HepG2 (cell line): ENCODE results near the gene CNOT10. TPM values are rescaled to one million over a fixed set of nuclear protein-coding genes. Genes with fewer than 3 reads are reported as not detected.

ENCODE experiments used
- ATAC-seq: fragments of 200-7000 bp; cut with Tn5 transposase; 3 replicates; pipeline ENCODE4 v1.9.1; 2020; ENCODE audit warnings: mild to moderate bottlenecking, moderate library complexity
- BruUV-seq: library from RNA; stranded (reverse); fragments of 400-500 nt; replicated peaks from 2 replicates; lab custom pipeline; 2021; lab: Mats Ljungman, UMichigan
- CTCF ChIA-PET: fragments of 300-600 bp; formaldehyde crosslinking; extraction: SDS; loops from one replicate; lab custom pipeline; 2021; ENCODE audit warnings: low total read pairs, inconsistent platforms, low intra/inter-chr PET ratio; lab: Yijun Ruan, JAX
- POLR2A ChIA-PET: fragments of 350-600 bp; sonication (Branson Sonifier 250); formaldehyde crosslinking; loops from one replicate; lab custom pipeline; 2020; ENCODE audit warnings: antibody characterized with exemption, inconsistent platforms; lab: Yijun Ruan, JAX
- DNase-seq: peaks from one replicate; pipeline ENCODE4 v3.0.0-alpha.2; 2015; ENCODE audit warnings: low spot score
- FAIRE-seq: peaks from 3 replicates; lab custom pipeline; 2011; peaks lifted over from hg19 to GRCh38; lab: Jason Lieb, UNC
- H2AFZ ChIP-seq: one replicate; pipeline ENCODE4 v1.6.1; 2011; ENCODE audit warnings: low read length, inconsistent platforms
- H3K27ac ChIP-seq: fragments of 300-600 bp; 3 replicates; pipeline ENCODE4 v1.8.0; 2011; ENCODE audit warnings: mixed run types, mild to moderate bottlenecking, mixed read lengths, low read length, inconsistent platforms; ENCODE audit not compliant: insufficient read depth; ENCODE audit errors: extremely low read length
- H3K27me3 ChIP-seq, 2 experiments: fragments of 200-600 bp in 1 of 2; 2 replicates in 1 of 2; 3 replicates in 1 of 2; pipeline versions ENCODE4 v1.6.0 to v1.8.0; 2011; ENCODE audit warnings: low read length in 2 of 2, mild to moderate bottlenecking in 2 of 2, moderate library complexity in 2 of 2, inconsistent platforms in 1 of 2; ENCODE audit not compliant: insufficient read depth in 2 of 2, control insufficient read depth in 1 of 2
- H3K36me3 ChIP-seq, 2 experiments: fragments of 200-600 bp in 1 of 2; replicated peaks in 1 of 2; 2 replicates in 1 of 2; 3 replicates in 1 of 2; pipeline versions ENCODE4 v1.5.1 to v1.8.0; 2011; ENCODE audit warnings: low read length in 2 of 2, inconsistent platforms in 1 of 2; ENCODE audit not compliant: insufficient read depth in 2 of 2, control insufficient read depth in 1 of 2
- H3K4me1 ChIP-seq: 2 replicates; pipeline ENCODE4 v1.5.1; 2012; ENCODE audit warnings: low read length, inconsistent platforms; ENCODE audit not compliant: insufficient read depth
- H3K4me2 ChIP-seq: 2 replicates; pipeline ENCODE4 v1.6.0; 2011; ENCODE audit warnings: low read depth, low read length, inconsistent platforms
- H3K4me3 ChIP-seq, 3 experiments: fragments of 200-600 bp in 1 of 3; sonication (generic), shearing (Covaris generic) in 1 of 3; replicated peaks in 1 of 3; 2 replicates each; pipeline ENCODE4 v1.5.1; 2011 to 2016; ENCODE audit warnings: low read length in 3 of 3, inconsistent platforms in 2 of 3, low read depth in 2 of 3, mild to moderate bottlenecking in 2 of 3, control low read depth in 1 of 3, mixed read lengths in 1 of 3; ENCODE audit not compliant: insufficient read depth in 1 of 3
- H3K79me2 ChIP-seq: one replicate; pipeline ENCODE4 v1.6.1; 2011; ENCODE audit warnings: low read length, inconsistent platforms; ENCODE audit not compliant: insufficient read depth
- H3K9ac ChIP-seq: 2 replicates; pipeline ENCODE4 v1.6.0; 2011; ENCODE audit warnings: mild to moderate bottlenecking, low read depth, low read length, inconsistent platforms; ENCODE audit not compliant: insufficient read depth
- H3K9me3 ChIP-seq: 2 replicates; pipeline ENCODE4 v1.5.1; 2012; ENCODE audit warnings: mild to moderate bottlenecking, low read length
- H4K20me1 ChIP-seq: 2 replicates; pipeline ENCODE4 v1.6.0; 2011; ENCODE audit warnings: inconsistent platforms, mild to moderate bottlenecking, low read length, moderate library complexity; ENCODE audit not compliant: insufficient read depth
- ESRRA ChIP-seq: sonication (generic); formaldehyde crosslinking; IDR thresholded peaks from 2 replicates; pipeline ENCODE4 v1.5.1; 2020; ENCODE audit warnings: mild to moderate bottlenecking, low read depth, missing genetic modification reagents
- FOXJ3 ChIP-seq: sonication (generic); formaldehyde crosslinking; IDR thresholded peaks from 2 replicates; pipeline ENCODE4 v1.4.0; 2020; ENCODE audit warnings: missing genetic modification reagents, mild to moderate bottlenecking, borderline replicate concordance
- HCFC1 ChIP-seq: fragments of 150-350 bp; IDR thresholded peaks from 2 replicates; pipeline ENCODE4 v1.6.1; 2014; ENCODE audit warnings: low read depth, low read length
- RARG ChIP-seq: sonication (generic); formaldehyde crosslinking; IDR thresholded peaks from 2 replicates; pipeline ENCODE4 v1.4.0; 2020; ENCODE audit warnings: low read depth, mild to moderate bottlenecking, missing genetic modification reagents
- RBM22 ChIP-seq: fragments of 200-400 bp; formaldehyde crosslinking; optimal IDR thresholded peaks from 2 replicates; pipeline ENCODE3; 2017; ENCODE audit warnings: mild to moderate bottlenecking, low read length, moderate library complexity
- ZNF207 ChIP-seq: fragments of 450-650 bp; IDR thresholded peaks from 2 replicates; pipeline ENCODE4 v1.6.1; 2016; ENCODE audit warnings: antibody characterized with exemption, borderline replicate concordance
- ZNF230 ChIP-seq: sonication (generic); formaldehyde crosslinking; IDR thresholded peaks from 2 replicates; pipeline ENCODE4 v1.4.0; 2020; ENCODE audit warnings: mild to moderate bottlenecking, missing genetic modification reagents
- ZNF605 ChIP-seq: sonication (generic); formaldehyde crosslinking; IDR thresholded peaks from 2 replicates; pipeline ENCODE4 v1.8.0; 2022; ENCODE audit warnings: mild to moderate bottlenecking, missing genetic modification reagents
- ZNF75D ChIP-seq: sonication (generic); formaldehyde crosslinking; IDR thresholded peaks from 2 replicates; pipeline ENCODE4 v1.8.1; 2023; ENCODE audit warnings: missing genetic modification reagents, mild to moderate bottlenecking, borderline replicate concordance
- WGBS: methylation state at CpG from one replicate; pipeline ENCODE4 v1.1.6; 2017; ENCODE audit warnings: low lambda C conversion rate; 5-methylcytosine and 5-hydroxymethylcytosine counted together
- in situ Hi-C: cut with HindIII; loops from 2 replicates; pipeline ENCODE4 v1.10.0; 2017; ENCODE audit warnings: low pct_unique_long_range_greater_than_20kb; ENCODE audit not compliant: extremely low pct_ligation_motif_present
- intact Hi-C: fragments of 100-400 bp; cut with micrococcal nuclease; formaldehyde crosslinking; loops from one replicate; pipeline ENCODE4 v1.10.0; 2022; ENCODE audit not compliant: unreplicated experiment
- polyA plus RNA-seq, 8 experiments: library from polyadenylated mRNA; depleted of rRNA in 3 of 8; stranded (reverse) in 7 of 8; unstranded in 1 of 8; fragments of >200 nt; fragmentation: Illumina TruSeq in 4 of 8; extraction: Trizol in 4 of 8; gene quantifications; 2 replicates each; pipeline versions ENCODE4 v1.2.1 to v1.2.3, GENCODE V29; 2011 to 2016; ENCODE audit warnings: low read depth in 4 of 8, missing spikeins in 1 of 8, mixed read lengths in 1 of 8; ENCODE audit not compliant: insufficient read depth in 1 of 8
- total RNA-seq, 5 experiments: library from RNA; depleted of rRNA; stranded (reverse); fragments of >200 nt; fragmentation: Illumina TruSeq; extraction: Trizol; gene quantifications; 2 replicates each; pipeline ENCODE4 v1.2.3, GENCODE V29; 2016; ENCODE audit warnings: low read depth in 1 of 5
- TF ChIP-seq, protein P1 (sequence below): IDR thresholded peaks from 2 replicates; pipeline ENCODE4 v1.6.1; 2016; ENCODE audit warnings: control low read depth
- TF ChIP-seq, protein P2 (sequence below): sonication (generic); formaldehyde crosslinking; IDR thresholded peaks from 2 replicates; pipeline ENCODE4 v1.5.1; 2020; ENCODE audit warnings: mild to moderate bottlenecking, missing genetic modification reagents, moderate library complexity

The CNOT10 gene
- total and polyA plus RNA-seq, 2 of the 13 experiments (the other 11 are each of a cell fraction or from before 2014, with no cell fraction given): 21.2 to 34.1 TPM

DNA sequence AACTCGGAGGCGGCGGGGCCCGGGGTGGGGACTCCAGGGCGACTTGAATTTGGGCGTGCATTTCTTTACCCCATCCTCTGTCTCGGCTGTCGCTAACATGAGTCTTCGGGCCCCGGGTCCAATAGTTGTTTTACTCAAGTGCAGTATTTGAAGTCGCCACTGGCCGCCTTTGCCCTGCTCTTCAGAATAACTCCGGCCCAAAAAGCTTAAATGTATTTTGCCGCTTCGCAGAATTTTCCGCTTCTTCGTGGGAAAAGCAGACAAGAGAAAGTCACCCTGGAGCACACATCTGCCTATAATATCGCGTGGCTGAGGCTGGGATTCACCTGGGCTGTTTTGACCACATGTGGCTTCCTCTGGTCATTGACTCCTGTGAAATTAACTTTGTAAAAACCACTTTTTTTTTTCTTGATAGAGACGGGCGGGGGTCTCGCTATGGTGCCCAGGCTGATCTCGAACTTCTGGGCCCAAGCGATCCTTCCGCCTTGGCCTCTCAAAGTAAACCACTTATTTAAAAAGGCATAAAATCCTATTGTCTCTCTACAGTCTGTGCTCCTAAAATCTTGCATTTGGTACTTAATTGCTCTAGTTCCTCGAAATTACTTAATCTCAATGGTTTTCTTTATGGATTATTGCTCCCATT lies 676 bp downstream of the CNOT10 start (continued):
- TF ChIP-seq RARG: no peak

DNA sequence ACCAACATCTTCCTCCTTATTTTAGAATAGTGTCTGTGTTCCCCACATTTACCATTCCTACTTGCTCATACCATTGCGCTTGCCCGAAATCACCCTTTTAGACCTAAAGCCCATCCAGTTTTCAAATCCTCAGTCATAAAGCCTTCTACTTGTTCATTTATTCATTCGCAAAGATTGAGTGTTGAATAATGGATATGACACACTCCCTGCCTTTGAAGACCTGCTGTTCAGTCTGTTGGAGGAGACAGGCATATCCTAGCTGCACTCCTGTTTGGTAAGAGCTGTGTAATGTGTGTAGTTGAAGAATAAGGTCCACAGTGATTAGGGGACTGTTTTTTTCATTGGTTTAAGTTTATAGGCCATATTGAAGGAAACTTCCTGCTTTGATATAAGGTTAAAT lies 1.7 kb downstream of the CNOT10 start:
- no TSS peak for BruUV-seq
- Histone ChIP-seq H3K9ac (peak overlapping the region; percentile 74), H3K79me2 (peaks cover 29% of the 10 kb centered on the region), H3K9me3 (no peaks in the 10 kb centered on the region), H3K4me1 (peaks cover 24% of the 10 kb centered on the region), H3K4me2 (peak overlapping the region; percentile 83), H2AFZ (no peak overlapping the region), H4K20me1 (no peaks in the 10 kb centered on the region), H3K27me3 (no peaks in the 10 kb centered on the region), H3K27ac (no peak overlapping the region), H3K4me3 (peak overlapping the region; percentile 72 to 90 (median 80); a peak in 3 of 6 replicates), H3K36me3 (peaks cover 0 to 1% of the 10 kb centered on the region in 2 experiments; a peak in 1 of 5 replicates)
- DNase-seq (no peak), FAIRE-seq (peak; percentile 32), ATAC-seq (no peak)
- in situ Hi-C loops: no loop called here
- TF ChIP-seq ZNF230 (CRISPR knock-in tag): no peak
- TF ChIP-seq ZNF605 (CRISPR knock-in tag): no peak
- no peak for TF ChIP-seq ESRRA (CRISPR knock-in tag)
- intact Hi-C loops: loop anchor here (10.0 kb wide), 1 partner anchor 112 kb away; the partner anchor contains the start of gene DYNC1LI1
- ChIA-PET POLR2A (no interaction called here), CTCF (no interaction called here)
- WGBS: 92% methylated on average over 3 of the region's 3 CpGs

DNA sequence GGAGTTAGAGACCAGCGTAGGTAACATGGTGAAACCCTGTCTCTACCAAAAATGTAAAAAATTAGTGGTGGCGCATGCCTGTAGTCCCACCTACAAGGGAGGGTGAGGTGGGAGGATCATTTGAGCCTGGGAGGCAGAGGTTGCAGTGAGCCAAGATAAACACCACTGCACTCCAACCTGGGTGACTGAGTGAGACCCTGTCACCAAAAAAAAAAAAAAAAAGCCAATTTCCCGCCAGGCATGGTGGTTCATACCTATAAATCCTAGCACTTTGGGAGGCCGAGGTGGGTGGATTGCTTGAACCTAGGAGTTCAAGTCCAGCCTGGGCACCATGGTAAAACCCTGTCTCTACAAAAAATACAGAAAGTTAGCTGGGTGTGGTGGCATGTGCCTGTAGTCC lies 6.9 kb downstream of the CNOT10 start:
- in situ Hi-C loops (no loop called here), intact Hi-C loops (no loop called here)
- DNase-seq (no peak), ATAC-seq (no peak), FAIRE-seq (no peak)
- peaks cover 0 to 1% of the 10 kb centered on the region in 2 experiments; a peak in 2 of 5 replicates for H3K36me3 ChIP-seq
- POLR2A ChIA-PET: no interaction called here
- H4K20me1 ChIP-seq: no peaks in the 10 kb centered on the region
- no peaks in the 10 kb centered on the region for H3K9me3 ChIP-seq
- CTCF ChIA-PET: no interaction called here
- H2AFZ ChIP-seq: no peak overlapping the region
- H3K27ac ChIP-seq: no peak overlapping the region
- BruUV-seq: no TSS peak
- no peak overlapping the region for H3K4me3 ChIP-seq
- peaks cover 37% of the 10 kb centered on the region for H3K79me2 ChIP-seq
- H3K4me1 ChIP-seq: peaks cover 14% of the 10 kb centered on the region
- WGBS: 96% methylated on average over 4 of the region's 4 CpGs
- H3K27me3 ChIP-seq: no peaks in the 10 kb centered on the region
- no peak overlapping the region for H3K4me2 ChIP-seq
- TF ChIP-seq ZNF207 (no peak), FOXJ3 (CRISPR knock-in tag) (no peak), ZNF75D (CRISPR knock-in tag) (no peak), RBM22 (no peak), HCFC1 (no peak)
- TF ChIP-seq, protein P1, sequence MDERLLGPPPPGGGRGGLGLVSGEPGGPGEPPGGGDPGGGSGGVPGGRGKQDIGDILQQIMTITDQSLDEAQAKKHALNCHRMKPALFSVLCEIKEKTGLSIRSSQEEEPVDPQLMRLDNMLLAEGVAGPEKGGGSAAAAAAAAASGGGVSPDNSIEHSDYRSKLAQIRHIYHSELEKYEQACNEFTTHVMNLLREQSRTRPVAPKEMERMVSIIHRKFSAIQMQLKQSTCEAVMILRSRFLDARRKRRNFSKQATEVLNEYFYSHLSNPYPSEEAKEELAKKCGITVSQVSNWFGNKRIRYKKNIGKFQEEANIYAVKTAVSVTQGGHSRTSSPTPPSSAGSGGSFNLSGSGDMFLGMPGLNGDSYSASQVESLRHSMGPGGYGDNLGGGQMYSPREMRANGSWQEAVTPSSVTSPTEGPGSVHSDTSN (CRISPR knock-in tag): no peak
- TF ChIP-seq, protein P2, sequence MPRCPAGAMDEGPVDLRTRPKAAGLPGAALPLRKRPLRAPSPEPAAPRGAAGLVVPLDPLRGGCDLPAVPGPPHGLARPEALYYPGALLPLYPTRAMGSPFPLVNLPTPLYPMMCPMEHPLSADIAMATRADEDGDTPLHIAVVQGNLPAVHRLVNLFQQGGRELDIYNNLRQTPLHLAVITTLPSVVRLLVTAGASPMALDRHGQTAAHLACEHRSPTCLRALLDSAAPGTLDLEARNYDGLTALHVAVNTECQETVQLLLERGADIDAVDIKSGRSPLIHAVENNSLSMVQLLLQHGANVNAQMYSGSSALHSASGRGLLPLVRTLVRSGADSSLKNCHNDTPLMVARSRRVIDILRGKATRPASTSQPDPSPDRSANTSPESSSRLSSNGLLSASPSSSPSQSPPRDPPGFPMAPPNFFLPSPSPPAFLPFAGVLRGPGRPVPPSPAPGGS (CRISPR knock-in tag): no peak
- TF ChIP-seq, all 625 proteins: peak for 0
- H3K9ac ChIP-seq: no peak overlapping the region
